K562 (cell line): ENCODE data around the gene CDC6. TPM values are rescaled to one million over a fixed set of nuclear protein-coding genes. Genes with fewer than 3 reads are reported as not detected.

Experiments used
- ATAC-seq: fragments of 200-7000 bp; cut with Tn5 transposase; 3 replicates; pipeline ENCODE4 v1.9.1; 2020; ENCODE audit warnings: moderate library complexity
- BruUV-seq: library from RNA; stranded (reverse); fragments of 400-500 nt; replicated peaks from 2 replicates; lab custom pipeline; 2021; lab: Mats Ljungman, UMichigan
- CTCF ChIA-PET: fragments of 300-600 bp; formaldehyde crosslinking; extraction: SDS; loops from one replicate; lab custom pipeline; 2021; ENCODE audit warnings: low intra/inter-chr PET ratio; lab: Yijun Ruan, JAX
- POLR2A ChIA-PET: fragments of 300-600, 350-650 bp; sonication (Branson Sonifier 250); formaldehyde crosslinking; extraction: SDS; loops from one replicate; lab custom pipeline; 2021; ENCODE audit warnings: antibody characterized with exemption, inconsistent platforms; lab: Yijun Ruan, JAX
- DNase-seq, 4 experiments: peaks; one replicate each; pipeline versions ENCODE4 v3.0.0 to v3.0.0-alpha.2; 2011 to 2018; ENCODE audit warnings: low spot score in 3 of 4, mixed read lengths in 3 of 4; ENCODE audit errors: extremely low read depth in 1 of 4
- FAIRE-seq: peaks from 2 replicates; lab custom pipeline; 2011; peaks lifted over from hg19 to GRCh38; lab: Jason Lieb, UNC
- H2AFZ ChIP-seq: 2 replicates; pipeline ENCODE4 v1.6.0; 2011; ENCODE audit warnings: low read depth, low read length, control low read depth, inconsistent platforms
- H3K27ac ChIP-seq: fragments of 200-600 bp; 3 replicates; pipeline ENCODE4 v1.8.0; 2011; ENCODE audit warnings: low read depth, mild to moderate bottlenecking, control low read depth, inconsistent platforms, low read length, moderate library complexity, mixed read lengths; ENCODE audit errors: extremely low read depth
- H3K27me3 ChIP-seq, 2 experiments: fragments of 300-600 bp in 1 of 2; 2 replicates in 1 of 2; 3 replicates in 1 of 2; pipeline versions ENCODE4 v1.6.0 to v1.8.0; 2011; ENCODE audit warnings: inconsistent platforms in 2 of 2, low read length in 2 of 2, mild to moderate bottlenecking in 1 of 2, mixed read lengths in 1 of 2, moderate library complexity in 1 of 2; ENCODE audit not compliant: control insufficient read depth in 2 of 2, insufficient read depth in 2 of 2
- H3K36me3 ChIP-seq: fragments of 300-600 bp; 3 replicates; pipeline ENCODE4 v1.8.0; 2011; ENCODE audit warnings: mild to moderate bottlenecking, low read length, inconsistent platforms; ENCODE audit not compliant: control insufficient read depth, insufficient read depth
- H3K4me1 ChIP-seq, 2 experiments: fragments of 200-600 bp in 1 of 2; replicated peaks in 1 of 2; 2 replicates in 1 of 2; 3 replicates in 1 of 2; pipeline versions ENCODE4 v1.5.1 to v1.8.0; 2011; ENCODE audit warnings: inconsistent platforms in 2 of 2, low read length in 2 of 2, mild to moderate bottlenecking in 1 of 2, mixed read lengths in 1 of 2, moderate library complexity in 1 of 2; ENCODE audit not compliant: control insufficient read depth in 2 of 2, insufficient read depth in 2 of 2
- H3K4me2 ChIP-seq: 2 replicates; pipeline ENCODE4 v1.6.1; 2011; ENCODE audit warnings: low read length, control low read depth, inconsistent platforms, mixed read lengths; ENCODE audit not compliant: insufficient read depth
- H3K4me3 ChIP-seq: fragments of 200-600 bp; sonication (generic), shearing (Covaris generic); 2 replicates; pipeline ENCODE4 v1.5.1; 2016; ENCODE audit warnings: control low read depth, inconsistent platforms
- H3K79me2 ChIP-seq: fragments of 200-600 bp; 3 replicates; pipeline ENCODE4 v1.8.0; 2011; ENCODE audit warnings: low read length, inconsistent platforms; ENCODE audit not compliant: control insufficient read depth, insufficient read depth
- H3K9ac ChIP-seq, 2 experiments: 2 replicates each; pipeline versions ENCODE4 v1.6.0 to v1.6.1; 2011; ENCODE audit warnings: low read depth in 2 of 2, low read length in 2 of 2, control low read depth in 1 of 2, inconsistent platforms in 1 of 2, mild to moderate bottlenecking in 1 of 2, mixed read lengths in 1 of 2; ENCODE audit not compliant: insufficient read depth in 1 of 2
- H3K9me1 ChIP-seq: one replicate; pipeline ENCODE4 v1.6.0; 2011; ENCODE audit warnings: inconsistent platforms, mild to moderate bottlenecking, low read length, moderate library complexity; ENCODE audit not compliant: control insufficient read depth, insufficient read depth
- H3K9me3 ChIP-seq: replicated peaks from 2 replicates; pipeline ENCODE4 v1.5.1; 2011; ENCODE audit warnings: low read depth, low read length, inconsistent platforms; ENCODE audit not compliant: control insufficient read depth, insufficient read depth
- H4K20me1 ChIP-seq: replicated peaks from 2 replicates; pipeline ENCODE4 v1.6.1; 2011; ENCODE audit warnings: low read length, inconsistent platforms, mixed read lengths; ENCODE audit not compliant: control insufficient read depth, insufficient read depth
- ATF7 ChIP-seq: fragments of 450-650 bp; IDR thresholded peaks from 2 replicates; pipeline ENCODE4 v1.7.1; 2014; ENCODE audit warnings: mild to moderate bottlenecking, moderate library complexity
- BRD9 ChIP-seq: fragments of 450-650 bp; IDR thresholded peaks from 2 replicates; pipeline ENCODE4 v1.6.1; 2018; ENCODE audit warnings: low read depth; ENCODE audit not compliant: partially characterized antibody
- CBX3 ChIP-seq, 2 experiments: IDR thresholded peaks; 1 replicate in 1 of 2; 2 replicates in 1 of 2; pipeline ENCODE4 v1.6.1; 2012; ENCODE audit warnings: inconsistent platforms in 2 of 2, low read length in 2 of 2, borderline replicate concordance in 1 of 2, control low read depth in 1 of 2
- CCAR2 ChIP-seq: fragments of 200-400 bp; formaldehyde crosslinking; IDR thresholded peaks from 2 replicates; pipeline ENCODE4 v1.6.1; 2017; ENCODE audit warnings: mild to moderate bottlenecking, low read depth, low read length
- DIDO1 ChIP-seq: fragments of 450-650 bp; IDR thresholded peaks from 2 replicates; pipeline ENCODE4 v1.6.1; 2016; ENCODE audit warnings: low read depth, missing biosample characterization, missing genetic modification characterization
- HNRNPH1 ChIP-seq: fragments of 200-400 bp; formaldehyde crosslinking; optimal IDR thresholded peaks from 2 replicates; pipeline ENCODE3; 2017; ENCODE audit warnings: low read depth, mild to moderate bottlenecking, low read length, moderate library complexity
- HNRNPLL ChIP-seq: fragments of 200-400 bp; formaldehyde crosslinking; IDR thresholded peaks from 2 replicates; pipeline ENCODE4 v1.6.1; 2017; ENCODE audit warnings: low read length, low read depth, mild to moderate bottlenecking; ENCODE audit not compliant: poor library complexity, severe bottlenecking
- POLR2B ChIP-seq: fragments of 450-650 bp; IDR thresholded peaks from 2 replicates; pipeline ENCODE4 v1.6.1; 2018; ENCODE audit warnings: low read depth; ENCODE audit not compliant: partially characterized antibody
- PTRF ChIP-seq: fragments of 450-650 bp; IDR thresholded peaks from 2 replicates; pipeline ENCODE4 v1.6.1; 2016; ENCODE audit warnings: mild to moderate bottlenecking, missing genetic modification characterization, missing compliant biosample characterization
- PURB ChIP-seq: sonication (generic); formaldehyde crosslinking; IDR thresholded peaks from 2 replicates; pipeline ENCODE4 v1.9.0; 2021; ENCODE audit warnings: low read depth, mild to moderate bottlenecking, missing genetic modification reagents
- RFX5 ChIP-seq: IDR thresholded peaks from 2 replicates; pipeline ENCODE4 v1.6.1; 2011; ENCODE audit warnings: low read depth, mild to moderate bottlenecking, improper control_type of control experiment, low read length
- TBL1XR1 ChIP-seq, 2 experiments: IDR thresholded peaks; 2 replicates each; pipeline ENCODE4 v1.6.1; 2012; ENCODE audit warnings: improper control_type of control experiment in 2 of 2, low read length in 2 of 2, mild to moderate bottlenecking in 1 of 2
- ZFP36 ChIP-seq: fragments of 150-350 bp; IDR thresholded peaks from 2 replicates; pipeline ENCODE4 v1.6.1; 2018; ENCODE audit warnings: low read length, low read depth; ENCODE audit not compliant: partially characterized antibody
- ZNF584 ChIP-seq: fragments of 200-800 bp; sonication (Bioruptor generic); IDR thresholded peaks from 2 replicates; pipeline ENCODE4 v1.6.1; 2016; ENCODE audit warnings: low read depth, mild to moderate bottlenecking, missing genetic modification characterization, missing compliant biosample characterization
- WGBS: fragments of 100-300 bp; shearing (Covaris generic); methylation state at CpG from one replicate; pipeline ENCODE4 v1.1.6; 2016; ENCODE audit warnings: low coverage, mixed read lengths; ENCODE audit not compliant: insufficient coverage; ENCODE audit errors: missing lambda C conversion rate; 5-methylcytosine and 5-hydroxymethylcytosine counted together
- in situ Hi-C: fragments of 300-500 bp; cut with MboI; formaldehyde crosslinking; loops from 4 replicates; pipeline ENCODE4 v1.15.0; 2018; ENCODE audit warnings: inconsistent platforms, mixed read lengths
- intact Hi-C: fragments of 100-400 bp; cut with micrococcal nuclease; formaldehyde crosslinking; loops from 2 replicates; pipeline ENCODE4 v1.14.2; 2022
- polyA plus RNA-seq, 8 experiments: library from polyadenylated mRNA; depleted of rRNA in 4 of 8; stranded (reverse) in 5 of 8; unstranded in 3 of 8; fragments of >200 nt; fragmentation: Nextera tagmentation in 2 of 8; fragmentation: Illumina TruSeq in 1 of 8; extraction: Ambion mirVana in 2 of 8; extraction: Trizol in 1 of 8; gene quantifications; 2 replicates each; pipeline versions ENCODE4 v1.2.1 to v1.2.3, GENCODE V29; 2011 to 2014; ENCODE audit warnings: inconsistent platforms in 1 of 8, missing spikeins in 1 of 8
- total RNA-seq, 7 experiments: library from RNA; depleted of rRNA in 6 of 7; stranded (reverse); fragments of >200 nt in 6 of 7; fragmentation: Illumina TruSeq in 2 of 7; extraction: Trizol in 2 of 7; gene quantifications; 2 replicates each; pipeline versions ENCODE4 v1.2.1 to v1.2.3, GENCODE V29; 2011 to 2021; ENCODE audit warnings: low replicate concordance in 1 of 7
- TF ChIP-seq, protein P1 (sequence below): fragments of 450-650 bp; conservative IDR thresholded peaks from 2 replicates; pipeline ENCODE4 v1.6.1; 2016; ENCODE audit warnings: missing genetic modification characterization, low read depth, mild to moderate bottlenecking, control low read depth, missing compliant biosample characterization
- TF ChIP-seq, protein P2 (sequence below): fragments of 250-450 bp; sonication (Bioruptor Pico); IDR thresholded peaks from 2 replicates; pipeline ENCODE4 v1.5.0; 2021
- TF ChIP-seq, protein P3 (sequence below): IDR thresholded peaks from 2 replicates; pipeline ENCODE4 v1.6.1; 2011; ENCODE audit warnings: borderline replicate concordance, low read depth, mild to moderate bottlenecking, moderate library complexity, low read length; ENCODE audit not compliant: insufficient read depth, poor library complexity, severe bottlenecking

CDC6 gene
- total and polyA plus RNA-seq, 9 of the 15 experiments (the other 6 are each of a cell fraction or from before 2014, with no cell fraction given), result 29.6 to 141 (median 106) TPM

DNA sequence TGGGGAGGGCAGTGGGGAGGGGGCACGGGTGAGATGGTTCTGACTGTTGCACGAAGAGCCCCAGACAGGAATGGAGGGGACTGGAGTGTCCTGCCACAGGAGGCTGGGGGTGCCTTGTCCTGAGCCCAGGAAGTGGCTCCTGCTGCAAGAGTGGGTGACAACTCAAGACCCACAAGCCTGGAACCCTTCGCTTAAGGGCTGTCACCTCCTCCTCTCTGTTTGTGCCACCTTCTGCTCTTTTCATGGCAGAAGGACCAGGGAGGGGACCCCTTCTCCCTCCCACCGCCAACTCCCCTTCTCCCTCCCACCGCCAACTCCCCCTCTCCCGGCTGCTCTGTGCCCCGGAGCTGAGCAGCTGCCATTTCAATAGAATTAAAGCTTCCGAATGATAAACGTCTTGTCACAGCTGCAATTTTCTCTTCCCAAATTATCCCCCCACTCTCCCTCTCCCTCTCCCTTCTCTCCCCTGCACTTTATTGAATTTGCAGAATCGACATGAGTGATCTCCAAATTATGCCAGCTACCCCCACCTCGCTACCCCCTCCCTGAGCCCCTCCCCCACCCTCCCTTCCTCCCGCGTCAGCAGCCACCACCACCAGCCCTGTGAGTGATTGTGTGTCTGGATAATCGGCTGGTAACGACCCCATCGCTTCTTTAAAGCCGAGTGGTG, 63.1 kb downstream of the CDC6 start:
- ATAC-seq (no peak), FAIRE-seq (no peak), DNase-seq (no peak)
- Histone ChIP-seq H3K27me3 (no peaks in the 10 kb centered on the region), H3K9me3 (no peaks in the 10 kb centered on the region), H3K36me3 (peaks cover 60% of the 10 kb centered on the region; the same call in 2 of the 3 replicates), H3K27ac (no peak overlapping the region), H2AFZ (no peak overlapping the region), H3K4me3 (no peak overlapping the region), H3K4me2 (no peak overlapping the region), H4K20me1 (0 out of 2 replicates have a peak, but pooled peaks cover 3% of the 10 kb centered on the region), H3K9me1 (no peaks in the 10 kb centered on the region), H3K79me2 (peaks cover 31% of the 10 kb centered on the region), H3K9ac (no peak overlapping the region), H3K4me1 (peaks cover 23 to 67% of the 10 kb centered on the region in 2 experiments)
- CTCF ChIA-PET, result no interaction called here
- in situ Hi-C loops (loop anchor here (5.0 to 10.0 kb wide), 3 partner anchors 49 to 336 kb away; partner anchors contain the start of gene CSF3), intact Hi-C loops (loop anchor here (10.0 kb wide), 1 partner anchor 336 kb away; the partner anchor contains the start of gene CSF3)
- POLR2A ChIA-PET, result interaction anchor here (1.1 to 1.3 kb wide), 2 partner anchors 13 to 411 kb away, joined by 3 to 4 read pairs; no protein-coding TSS in a partner anchor
- WGBS, result 65% methylated on average over 7 of the region's 17 CpGs
- BruUV-seq, result no TSS peak
- TF ChIP-seq, protein P1, sequence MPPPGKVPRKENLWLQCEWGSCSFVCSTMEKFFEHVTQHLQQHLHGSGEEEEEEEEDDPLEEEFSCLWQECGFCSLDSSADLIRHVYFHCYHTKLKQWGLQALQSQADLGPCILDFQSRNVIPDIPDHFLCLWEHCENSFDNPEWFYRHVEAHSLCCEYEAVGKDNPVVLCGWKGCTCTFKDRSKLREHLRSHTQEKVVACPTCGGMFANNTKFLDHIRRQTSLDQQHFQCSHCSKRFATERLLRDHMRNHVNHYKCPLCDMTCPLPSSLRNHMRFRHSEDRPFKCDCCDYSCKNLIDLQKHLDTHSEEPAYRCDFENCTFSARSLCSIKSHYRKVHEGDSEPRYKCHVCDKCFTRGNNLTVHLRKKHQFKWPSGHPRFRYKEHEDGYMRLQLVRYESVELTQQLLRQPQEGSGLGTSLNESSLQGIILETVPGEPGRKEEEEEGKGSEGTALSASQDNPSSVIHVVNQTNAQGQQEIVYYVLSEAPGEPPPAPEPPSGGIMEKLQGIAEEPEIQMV (tag), result no peak
- TF ChIP-seq RFX5 (no peak), HNRNPH1 (no peak), CCAR2 (no peak), ATF7 (no peak), HNRNPLL (no peak), PTRF (tag) (no peak), POLR2B (no peak), DIDO1 (tag) (no peak), ZNF584 (CRISPR knock-in tag) (no peak), CBX3 (IDR thresholded peaks at IDR 0.05; ENCODE audit: borderline replicate concordance in 1 of 2, low read length in 2 of 2) (no peak), ZFP36 (no peak), TBL1XR1 (IDR thresholded peaks at IDR 0.05; ENCODE audit: low read length in 2 of 2) (no peak), BRD9 (no peak), PURB (CRISPR knock-in tag) (no peak)
- TF ChIP-seq, protein P2, sequence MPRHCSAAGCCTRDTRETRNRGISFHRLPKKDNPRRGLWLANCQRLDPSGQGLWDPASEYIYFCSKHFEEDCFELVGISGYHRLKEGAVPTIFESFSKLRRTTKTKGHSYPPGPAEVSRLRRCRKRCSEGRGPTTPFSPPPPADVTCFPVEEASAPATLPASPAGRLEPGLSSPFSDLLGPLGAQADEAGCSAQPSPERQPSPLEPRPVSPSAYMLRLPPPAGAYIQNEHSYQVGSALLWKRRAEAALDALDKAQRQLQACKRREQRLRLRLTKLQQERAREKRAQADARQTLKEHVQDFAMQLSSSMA (CRISPR knock-in tag), result no peak
- TF ChIP-seq, protein P3, sequence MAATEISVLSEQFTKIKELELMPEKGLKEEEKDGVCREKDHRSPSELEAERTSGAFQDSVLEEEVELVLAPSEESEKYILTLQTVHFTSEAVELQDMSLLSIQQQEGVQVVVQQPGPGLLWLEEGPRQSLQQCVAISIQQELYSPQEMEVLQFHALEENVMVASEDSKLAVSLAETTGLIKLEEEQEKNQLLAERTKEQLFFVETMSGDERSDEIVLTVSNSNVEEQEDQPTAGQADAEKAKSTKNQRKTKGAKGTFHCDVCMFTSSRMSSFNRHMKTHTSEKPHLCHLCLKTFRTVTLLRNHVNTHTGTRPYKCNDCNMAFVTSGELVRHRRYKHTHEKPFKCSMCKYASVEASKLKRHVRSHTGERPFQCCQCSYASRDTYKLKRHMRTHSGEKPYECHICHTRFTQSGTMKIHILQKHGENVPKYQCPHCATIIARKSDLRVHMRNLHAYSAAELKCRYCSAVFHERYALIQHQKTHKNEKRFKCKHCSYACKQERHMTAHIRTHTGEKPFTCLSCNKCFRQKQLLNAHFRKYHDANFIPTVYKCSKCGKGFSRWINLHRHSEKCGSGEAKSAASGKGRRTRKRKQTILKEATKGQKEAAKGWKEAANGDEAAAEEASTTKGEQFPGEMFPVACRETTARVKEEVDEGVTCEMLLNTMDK, result no peak
